NT2/D1 (cell line): ENCODE data around the gene PRDM10.
"Not testable (repeated sequence)": the region's sequence is repeated elsewhere in the genome, so short reads cannot be mapped to it uniquely, and the experiment has no call there.

Experiments used
- DNase-seq: peaks from one replicate; pipeline ENCODE4 v3.0.0-alpha.2; 2011; ENCODE audit warnings: low read depth, low spot score
- H3K27me3 ChIP-seq: 2 replicates; pipeline ENCODE4 v1.6.0; 2011; ENCODE audit warnings: mild to moderate bottlenecking; ENCODE audit not compliant: insufficient read length, insufficient read depth
- H3K36me3 ChIP-seq: 2 replicates; pipeline ENCODE4 v1.6.1; 2011; ENCODE audit warnings: mild to moderate bottlenecking, low read length, mixed read lengths; ENCODE audit not compliant: insufficient read depth, insufficient read length
- H3K4me1 ChIP-seq: 2 replicates; pipeline ENCODE4 v1.5.1; 2011; ENCODE audit not compliant: insufficient read depth, insufficient read length
- H3K4me3 ChIP-seq: 2 replicates; pipeline ENCODE4 v1.5.1; 2011; ENCODE audit warnings: low read depth; ENCODE audit not compliant: insufficient read length
- H3K9ac ChIP-seq: 2 replicates; pipeline ENCODE4 v1.6.0; 2011; ENCODE audit warnings: low read depth; ENCODE audit not compliant: insufficient read length
- H3K9me3 ChIP-seq: 2 replicates; pipeline ENCODE4 v1.5.1; 2011; ENCODE audit warnings: mild to moderate bottlenecking, low read length; ENCODE audit not compliant: insufficient read depth
- SUZ12 ChIP-seq: IDR thresholded peaks from 2 replicates; pipeline ENCODE4 v1.6.1; 2011; ENCODE audit not compliant: insufficient read length, insufficient read depth; ENCODE audit errors: extremely low read depth
- YY1 ChIP-seq: IDR thresholded peaks from 2 replicates; pipeline ENCODE4 v1.6.1; 2011; ENCODE audit not compliant: insufficient read length, insufficient read depth
- ZNF274 ChIP-seq: IDR thresholded peaks from 2 replicates; pipeline ENCODE4 v1.6.1; 2011; ENCODE audit warnings: mild to moderate bottlenecking, low read depth, low read length

Gene PRDM10

GRCh38 chr11:130029137-130029536 lies 26.5 kb upstream of the PRDM10 start:
- no peak for TF ChIP-seq ZNF274
- no peak for TF ChIP-seq SUZ12
- TF ChIP-seq YY1 = no peak
- Histone ChIP-seq H3K4me1 (no peaks in the 10 kb centered on the region), H3K4me3 (no peak overlapping the region)

GRCh38 chr11:130025371-130025770 lies 22.7 kb upstream of the PRDM10 start:
- Histone ChIP-seq H3K4me3 (no peak overlapping the region), H3K9me3 (peaks cover 5% of the 10 kb centered on the region; the same call in 1 of the 2 replicates), H3K4me1 (no peaks in the 10 kb centered on the region), H3K36me3 (no peaks in the 10 kb centered on the region), H3K9ac (no peak overlapping the region), H3K27me3 (no peaks in the 10 kb centered on the region)
- TF ChIP-seq SUZ12 = no peak
- TF ChIP-seq ZNF274 = no peak
- TF ChIP-seq YY1 = no peak
- DNase-seq = no peak

More at GRCh38 chr11:130029137-130029536, 26.5 kb upstream of the PRDM10 start:
- H3K9ac ChIP-seq = no peak overlapping the region
- no peaks in the 10 kb centered on the region for H3K36me3 ChIP-seq
- no peaks in the 10 kb centered on the region for H3K9me3 ChIP-seq
- no peaks in the 10 kb centered on the region for H3K27me3 ChIP-seq
- DNase-seq = no peak

GRCh38 chr11:130024361-130024760 lies 21.7 kb upstream of the PRDM10 start:
- TF ChIP-seq ZNF274 (no peak), YY1 (no peak), SUZ12 (no peak)
- DNase-seq = no peak
- Histone ChIP-seq H3K27me3 (no peaks in the 10 kb centered on the region), H3K4me3 (no peak overlapping the region), H3K9ac (no peak overlapping the region), H3K9me3 (peaks cover 5% of the 10 kb centered on the region; the same call in 1 of the 2 replicates), H3K36me3 (no peaks in the 10 kb centered on the region), H3K4me1 (no peaks in the 10 kb centered on the region)

- no peak overlapping the region for H3K9ac ChIP-seq
- no peak for TF ChIP-seq YY1
- TF ChIP-seq ZNF274 = no peak
- H3K9me3 ChIP-seq = peaks cover 5% of the 10 kb centered on the region; the same call in 1 of the 2 replicates
- DNase-seq = no peak
- no peaks in the 10 kb centered on the region for H3K4me1 ChIP-seq
- H3K27me3 ChIP-seq = no peaks in the 10 kb centered on the region
- H3K36me3 ChIP-seq = no peaks in the 10 kb centered on the region
- no peak overlapping the region for H3K4me3 ChIP-seq
Observed at GRCh38 chr11:130023204-130023603, 20.6 kb upstream of the PRDM10 start.

GRCh38 chr11:130022799-130023198 lies 20.2 kb upstream of the PRDM10 start:
- Histone ChIP-seq H3K4me3 (no peak overlapping the region), H3K36me3 (no peaks in the 10 kb centered on the region), H3K9ac (no peak overlapping the region), H3K4me1 (no peaks in the 10 kb centered on the region), H3K9me3 (peaks cover 5% of the 10 kb centered on the region; the same call in 1 of the 2 replicates), H3K27me3 (no peaks in the 10 kb centered on the region)
- DNase-seq = no peak
- no peak for TF ChIP-seq ZNF274
- TF ChIP-seq YY1 = no peak

GRCh38 chr11:130021606-130022005 lies 19.0 kb upstream of the PRDM10 start:
- not testable (repeated sequence) for H3K4me1 ChIP-seq, H3K9me3 ChIP-seq, DNase-seq, H3K36me3 ChIP-seq, H3K27me3 ChIP-seq, H3K9ac ChIP-seq, H3K4me3 ChIP-seq

GRCh38 chr11:130020323-130020722 lies 17.7 kb upstream of the PRDM10 start:
- no peak for DNase-seq
- Histone ChIP-seq H3K4me1 (no peaks in the 10 kb centered on the region), H3K9me3 (peaks cover 8% of the 10 kb centered on the region; the same call in 1 of the 2 replicates), H3K4me3 (no peak overlapping the region), H3K27me3 (no peaks in the 10 kb centered on the region), H3K36me3 (no peaks in the 10 kb centered on the region), H3K9ac (no peak overlapping the region)
- TF ChIP-seq SUZ12 = no peak
- TF ChIP-seq YY1 = no peak
- TF ChIP-seq ZNF274 = no peak

- not testable (repeated sequence) for H3K27me3 ChIP-seq, DNase-seq, H3K36me3 ChIP-seq, H3K4me3 ChIP-seq, H3K4me1 ChIP-seq, H3K9me3 ChIP-seq, H3K9ac ChIP-seq
Observed at GRCh38 chr11:130015846-130016245, 13.2 kb upstream of the PRDM10 start.
